ENCODE data around the gene CCDC12. TPM values are rescaled to one million over a fixed set of nuclear protein-coding genes. Genes with fewer than 3 reads are reported as not detected.
A peak's percentile ranks its signal among the peaks of the same experiment; 100 is the strongest.

Gene CCDC12
- total RNA-seq, 1 donor from 2014 or later = 69.1 TPM

GRCh38 chr3:46948830-46949671 lies 27.5 kb downstream of the CCDC12 start:
- Mint-ChIP-seq H3K27me3 (ENCODE audit: insufficient read depth) (no peaks in the 10 kb centered on the region), H3K27ac (peak overlapping the region; percentile 79), H3K4me1 (ENCODE audit: low read depth) (peaks cover 93% of the 10 kb centered on the region), H3K36me3 (ENCODE audit: low read depth) (peaks cover 19% of the 10 kb centered on the region), H3K9me3 (no peaks in the 10 kb centered on the region), H3K4me3 (peak overlapping the region; percentile 40)
- intact Hi-C loops (cut with micrococcal nuclease) = loop anchor here (1.0 to 2.0 kb wide), 5 partner anchors 10 to 38 kb away; partner anchors contain the start of gene CCDC12
- DNase-seq (ENCODE audit: low spot score) = no peak

- intact Hi-C loops (cut with micrococcal nuclease) = loop anchor here (1.0 to 2.0 kb wide), 5 partner anchors 11 to 39 kb away; partner anchors contain the start of gene CCDC12
- H3K4me1 Mint-ChIP-seq (ENCODE audit: low read depth) = peaks cover 85% of the 10 kb centered on the region
- peak overlapping the region; percentile 79 for H3K27ac Mint-ChIP-seq
- peaks cover 17% of the 10 kb centered on the region for H3K36me3 Mint-ChIP-seq (ENCODE audit: low read depth)
- no peaks in the 10 kb centered on the region for H3K9me3 Mint-ChIP-seq
- no peaks in the 10 kb centered on the region for H3K27me3 Mint-ChIP-seq (ENCODE audit: insufficient read depth)
- peak overlapping the region; percentile 53 for H3K4me3 Mint-ChIP-seq
- DNase-seq (ENCODE audit: low spot score) = peak; percentile 57
These were observed 28.4 kb downstream of the CCDC12 start for GRCh38 chr3:46947981-46948791.

- H3K4me1 Mint-ChIP-seq (ENCODE audit: low read depth) = peaks cover 84% of the 10 kb centered on the region
- peaks cover 17% of the 10 kb centered on the region for H3K36me3 Mint-ChIP-seq (ENCODE audit: low read depth)
- no peaks in the 10 kb centered on the region for H3K27me3 Mint-ChIP-seq (ENCODE audit: insufficient read depth)
- peak overlapping the region; percentile 79 for H3K27ac Mint-ChIP-seq
- H3K4me3 Mint-ChIP-seq = peak overlapping the region; percentile 53
- intact Hi-C loops (cut with micrococcal nuclease) = no loop called here
- no peaks in the 10 kb centered on the region for H3K9me3 Mint-ChIP-seq
- DNase-seq (ENCODE audit: low spot score) = no peak
These were observed 29.0 kb downstream of the CCDC12 start for GRCh38 chr3:46947546-46947901.

GRCh38 chr3:46946856-46947545 lies 29.5 kb downstream of the CCDC12 start:
- H3K4me1 Mint-ChIP-seq (ENCODE audit: low read depth) = peaks cover 84% of the 10 kb centered on the region
- peak overlapping the region; percentile 53 for H3K4me3 Mint-ChIP-seq
- H3K9me3 Mint-ChIP-seq = no peaks in the 10 kb centered on the region
- intact Hi-C loops (cut with micrococcal nuclease) = no loop called here
- H3K36me3 Mint-ChIP-seq (ENCODE audit: low read depth) = peaks cover 17% of the 10 kb centered on the region
- H3K27me3 Mint-ChIP-seq (ENCODE audit: insufficient read depth) = no peaks in the 10 kb centered on the region
- DNase-seq (ENCODE audit: low spot score) = peak; percentile 49
- peak overlapping the region; percentile 79 for H3K27ac Mint-ChIP-seq

GRCh38 chr3:46946416-46946815 lies 30.1 kb downstream of the CCDC12 start:
- H3K4me1 Mint-ChIP-seq (ENCODE audit: low read depth) = peaks cover 81% of the 10 kb centered on the region
- peak overlapping the region; percentile 17 for H3K4me3 Mint-ChIP-seq
- no peaks in the 10 kb centered on the region for H3K27me3 Mint-ChIP-seq (ENCODE audit: insufficient read depth)
- no peaks in the 10 kb centered on the region for H3K9me3 Mint-ChIP-seq
- intact Hi-C loops (cut with micrococcal nuclease) = no loop called here
- no peak for DNase-seq (ENCODE audit: low spot score)
- H3K27ac Mint-ChIP-seq = peak overlapping the region; percentile 61
- peaks cover 17% of the 10 kb centered on the region for H3K36me3 Mint-ChIP-seq (ENCODE audit: low read depth)

- H3K27ac Mint-ChIP-seq = peak overlapping the region; percentile 81
- no peak overlapping the region for H3K4me3 Mint-ChIP-seq
- peaks cover 31% of the 10 kb centered on the region for H3K36me3 Mint-ChIP-seq (ENCODE audit: low read depth)
- no peaks in the 10 kb centered on the region for H3K9me3 Mint-ChIP-seq
- no peak for DNase-seq (ENCODE audit: low spot score)
- peaks cover 79% of the 10 kb centered on the region for H3K4me1 Mint-ChIP-seq (ENCODE audit: low read depth)
- intact Hi-C loops (cut with micrococcal nuclease) = no loop called here
- H3K27me3 Mint-ChIP-seq (ENCODE audit: insufficient read depth) = no peaks in the 10 kb centered on the region
These were observed 32.4 kb downstream of the CCDC12 start for GRCh38 chr3:46944191-46944590.

GRCh38 chr3:46943237-46944187 lies 33.0 kb downstream of the CCDC12 start:
- no peak for DNase-seq (ENCODE audit: low spot score)
- peaks cover 36% of the 10 kb centered on the region for H3K36me3 Mint-ChIP-seq (ENCODE audit: low read depth)
- H3K4me1 Mint-ChIP-seq (ENCODE audit: low read depth) = peaks cover 78% of the 10 kb centered on the region
- H3K4me3 Mint-ChIP-seq = no peak overlapping the region
- intact Hi-C loops (cut with micrococcal nuclease) = no loop called here
- H3K27me3 Mint-ChIP-seq (ENCODE audit: insufficient read depth) = no peaks in the 10 kb centered on the region
- no peaks in the 10 kb centered on the region for H3K9me3 Mint-ChIP-seq
- H3K27ac Mint-ChIP-seq = peak overlapping the region; percentile 38

GRCh38 chr3:46942481-46943236 lies 33.9 kb downstream of the CCDC12 start:
- H3K27me3 Mint-ChIP-seq (ENCODE audit: insufficient read depth) = no peaks in the 10 kb centered on the region
- H3K36me3 Mint-ChIP-seq (ENCODE audit: low read depth) = peaks cover 42% of the 10 kb centered on the region
- H3K4me3 Mint-ChIP-seq = no peak overlapping the region
- H3K9me3 Mint-ChIP-seq = no peaks in the 10 kb centered on the region
- no peak for DNase-seq (ENCODE audit: low spot score)
- intact Hi-C loops (cut with micrococcal nuclease) = no loop called here
- peaks cover 75% of the 10 kb centered on the region for H3K4me1 Mint-ChIP-seq (ENCODE audit: low read depth)
- H3K27ac Mint-ChIP-seq = peak overlapping the region; percentile 31

GRCh38 chr3:46942076-46942475 lies 34.5 kb downstream of the CCDC12 start:
- DNase-seq (ENCODE audit: low spot score) = no peak
- intact Hi-C loops (cut with micrococcal nuclease) = no loop called here

GRCh38 chr3:46939578-46940445 lies 36.7 kb downstream of the CCDC12 start:
- DNase-seq (ENCODE audit: low spot score) = no peak
- Mint-ChIP-seq H3K9me3 (no peaks in the 10 kb centered on the region), H3K4me3 (no peak overlapping the region), H3K36me3 (ENCODE audit: low read depth) (peaks cover 34% of the 10 kb centered on the region), H3K27me3 (ENCODE audit: insufficient read depth) (no peaks in the 10 kb centered on the region), H3K27ac (peak overlapping the region; percentile 31), H3K4me1 (ENCODE audit: low read depth) (peaks cover 67% of the 10 kb centered on the region)
- intact Hi-C loops (cut with micrococcal nuclease) = no loop called here

More at GRCh38 chr3:46942076-46942475, 34.5 kb downstream of the CCDC12 start:
- Mint-ChIP-seq H3K4me1 (ENCODE audit: low read depth) (peaks cover 72% of the 10 kb centered on the region), H3K27ac (no peak overlapping the region), H3K27me3 (ENCODE audit: insufficient read depth) (no peaks in the 10 kb centered on the region), H3K36me3 (ENCODE audit: low read depth) (peaks cover 42% of the 10 kb centered on the region), H3K9me3 (no peaks in the 10 kb centered on the region), H3K4me3 (no peak overlapping the region)

GRCh38 chr3:46938118-46938517 lies 38.4 kb downstream of the CCDC12 start:
- intact Hi-C loops (cut with micrococcal nuclease) = no loop called here
- Mint-ChIP-seq H3K4me3 (no peak overlapping the region), H3K27me3 (ENCODE audit: insufficient read depth) (no peaks in the 10 kb centered on the region), H3K4me1 (ENCODE audit: low read depth) (peaks cover 59% of the 10 kb centered on the region), H3K9me3 (no peaks in the 10 kb centered on the region), H3K27ac (no peak overlapping the region), H3K36me3 (ENCODE audit: low read depth) (peaks cover 31% of the 10 kb centered on the region)
- no peak for DNase-seq (ENCODE audit: low spot score)
